BLaER1 treated with 17β-estradiol and CSF1 and Interleukin-3, amounts not matched to agents 10 nM and 100 nM (cell line): Measurements from ENCODE around the gene FREM2.

Experiments
- H3K27ac ChIP-seq, 11 experiments: shearing (Covaris generic); formaldehyde crosslinking; 2 replicates each; pipeline ENCODE4 v1.8.1; 2022
- H3K27me3 ChIP-seq, 11 experiments: shearing (Covaris generic); formaldehyde crosslinking; 2 replicates each; pipeline ENCODE4 v1.8.1; 2022
- H3K36me3 ChIP-seq, 11 experiments: shearing (Covaris generic); formaldehyde crosslinking; 2 replicates each; pipeline ENCODE4 v1.8.1; 2022
- H3K4me1 ChIP-seq, 10 experiments: shearing (Covaris generic); formaldehyde crosslinking; 2 replicates each; pipeline ENCODE4 v1.8.1; 2022
- H3K4me2 ChIP-seq, 11 experiments: shearing (Covaris generic); formaldehyde crosslinking; 2 replicates each; pipeline ENCODE4 v1.8.1; 2022
- H3K4me3 ChIP-seq, 10 experiments: shearing (Covaris generic); formaldehyde crosslinking; 2 replicates each; pipeline ENCODE4 v1.8.1; 2022
- H3K9ac ChIP-seq, 11 experiments: shearing (Covaris generic); formaldehyde crosslinking; 2 replicates each; pipeline ENCODE4 v1.8.1; 2022
- H3K9me3 ChIP-seq, 11 experiments: shearing (Covaris generic); formaldehyde crosslinking; replicated peaks in 1 of 11; 2 replicates each; pipeline ENCODE4 v1.8.1; 2022
- H4K20me1 ChIP-seq, 11 experiments: shearing (Covaris generic); formaldehyde crosslinking; 2 replicates each; pipeline ENCODE4 v1.8.1; 2022
- Cebpa-rat ChIP-seq, 11 experiments: shearing (Covaris generic); IDR thresholded peaks; 2 replicates each; pipeline ENCODE4 v1.8.1; 2022

The FREM2 gene

GRCh38 chr13:38700051-38700450 lies 13.2 kb downstream of the FREM2 start:
- Histone ChIP-seq H3K9me3 (no peaks in the 10 kb centered on the region), H3K27ac (no peak overlapping the region), H3K27me3 (no peaks in the 10 kb centered on the region), H3K36me3 (no peaks in the 10 kb centered on the region), H3K9ac (no peak overlapping the region), H4K20me1 (no peaks in the 10 kb centered on the region), H3K4me2 (no peak overlapping the region), H3K4me1 (no peaks in the 10 kb centered on the region), H3K4me3 (no peak overlapping the region)
- no peak for TF ChIP-seq Cebpa-rat (IDR thresholded peaks at IDR 0.05)

GRCh38 chr13:38702669-38703068 lies 15.8 kb downstream of the FREM2 start:
- no peak for TF ChIP-seq Cebpa-rat (IDR thresholded peaks at IDR 0.05)
- H3K4me2 ChIP-seq: no peak overlapping the region
- H4K20me1 ChIP-seq: no peaks in the 10 kb centered on the region
- no peaks in the 10 kb centered on the region for H3K9me3 ChIP-seq
- H3K27ac ChIP-seq: no peak overlapping the region
- no peak overlapping the region for H3K9ac ChIP-seq
- no peaks in the 10 kb centered on the region for H3K27me3 ChIP-seq
- no peaks in the 10 kb centered on the region for H3K4me1 ChIP-seq
- no peaks in the 10 kb centered on the region for H3K36me3 ChIP-seq
- no peak overlapping the region for H3K4me3 ChIP-seq

GRCh38 chr13:38703255-38703654 lies 16.4 kb downstream of the FREM2 start:
- Histone ChIP-seq H3K27me3 (no peaks in the 10 kb centered on the region), H3K27ac (no peak overlapping the region), H3K4me2 (no peak overlapping the region), H3K9me3 (no peaks in the 10 kb centered on the region), H3K4me1 (no peaks in the 10 kb centered on the region), H3K36me3 (no peaks in the 10 kb centered on the region), H3K9ac (no peak overlapping the region), H4K20me1 (no peaks in the 10 kb centered on the region), H3K4me3 (no peak overlapping the region)
- no peak for TF ChIP-seq Cebpa-rat (IDR thresholded peaks at IDR 0.05)

GRCh38 chr13:38705365-38705764 lies 18.5 kb downstream of the FREM2 start:
- TF ChIP-seq Cebpa-rat (IDR thresholded peaks at IDR 0.05): no peak
- no peaks in the 10 kb centered on the region for H3K4me1 ChIP-seq
- H3K27me3 ChIP-seq: no peaks in the 10 kb centered on the region
- no peaks in the 10 kb centered on the region for H4K20me1 ChIP-seq
- no peak overlapping the region for H3K4me2 ChIP-seq
- no peaks in the 10 kb centered on the region for H3K9me3 ChIP-seq
- H3K36me3 ChIP-seq: no peaks in the 10 kb centered on the region
- no peak overlapping the region for H3K4me3 ChIP-seq
- no peak overlapping the region for H3K9ac ChIP-seq
- H3K27ac ChIP-seq: no peak overlapping the region

GRCh38 chr13:38707460-38707859 lies 20.6 kb downstream of the FREM2 start:
- H3K4me2 ChIP-seq: no peak overlapping the region
- H3K9me3 ChIP-seq: no peaks in the 10 kb centered on the region
- no peak overlapping the region for H3K27ac ChIP-seq
- H3K4me3 ChIP-seq: no peak overlapping the region
- H3K9ac ChIP-seq: no peak overlapping the region
- H3K36me3 ChIP-seq: no peaks in the 10 kb centered on the region
- H3K4me1 ChIP-seq: no peaks in the 10 kb centered on the region
- H4K20me1 ChIP-seq: no peaks in the 10 kb centered on the region
- TF ChIP-seq Cebpa-rat (IDR thresholded peaks at IDR 0.05): no peak
- H3K27me3 ChIP-seq: no peaks in the 10 kb centered on the region

DNA sequence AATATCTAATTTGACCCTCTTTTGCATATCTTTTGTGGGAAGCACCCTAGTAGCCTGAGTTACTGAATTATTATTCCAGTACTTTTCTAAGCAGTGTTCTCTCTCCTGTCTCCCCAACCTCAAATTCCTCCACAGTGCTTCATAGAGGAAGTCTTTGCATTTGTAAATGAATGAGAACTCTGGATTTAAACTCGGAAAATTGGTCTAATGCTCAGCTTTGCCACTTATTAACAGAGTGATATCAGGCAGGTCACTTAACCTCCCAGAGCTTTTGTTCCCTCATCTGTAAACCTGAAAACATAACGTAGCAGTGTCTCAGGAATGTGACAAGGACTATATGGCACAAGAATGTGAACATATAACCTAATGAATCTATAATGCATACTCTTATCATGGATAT lies 26.2 kb downstream of the FREM2 start:
- Histone ChIP-seq H3K27me3 (no peaks in the 10 kb centered on the region), H3K27ac (no peak overlapping the region), H3K36me3 (no peaks in the 10 kb centered on the region), H4K20me1 (no peaks in the 10 kb centered on the region), H3K9me3 (no peaks in the 10 kb centered on the region), H3K9ac (no peak overlapping the region), H3K4me1 (no peaks in the 10 kb centered on the region), H3K4me3 (no peak overlapping the region), H3K4me2 (no peak overlapping the region)
- no peak for TF ChIP-seq Cebpa-rat (IDR thresholded peaks at IDR 0.05)

GRCh38 chr13:38718374-38718773 lies 31.5 kb downstream of the FREM2 start:
- Histone ChIP-seq H3K4me3 (no peak overlapping the region), H3K27ac (no peak overlapping the region), H4K20me1 (no peaks in the 10 kb centered on the region), H3K9ac (no peak overlapping the region), H3K27me3 (no peaks in the 10 kb centered on the region), H3K4me1 (no peaks in the 10 kb centered on the region), H3K36me3 (no peaks in the 10 kb centered on the region), H3K9me3 (no peaks in the 10 kb centered on the region), H3K4me2 (no peak overlapping the region)
- no peak for TF ChIP-seq Cebpa-rat (IDR thresholded peaks at IDR 0.05)

GRCh38 chr13:38730332-38730731 lies 43.5 kb downstream of the FREM2 start:
- Histone ChIP-seq H3K9me3 (no peaks in the 10 kb centered on the region), H3K27ac (no peak overlapping the region), H3K36me3 (no peaks in the 10 kb centered on the region), H3K9ac (no peak overlapping the region), H3K4me3 (no peak overlapping the region), H3K4me1 (no peaks in the 10 kb centered on the region), H4K20me1 (no peaks in the 10 kb centered on the region), H3K27me3 (no peaks in the 10 kb centered on the region), H3K4me2 (no peak overlapping the region)
- TF ChIP-seq Cebpa-rat (IDR thresholded peaks at IDR 0.05): no peak

DNA sequence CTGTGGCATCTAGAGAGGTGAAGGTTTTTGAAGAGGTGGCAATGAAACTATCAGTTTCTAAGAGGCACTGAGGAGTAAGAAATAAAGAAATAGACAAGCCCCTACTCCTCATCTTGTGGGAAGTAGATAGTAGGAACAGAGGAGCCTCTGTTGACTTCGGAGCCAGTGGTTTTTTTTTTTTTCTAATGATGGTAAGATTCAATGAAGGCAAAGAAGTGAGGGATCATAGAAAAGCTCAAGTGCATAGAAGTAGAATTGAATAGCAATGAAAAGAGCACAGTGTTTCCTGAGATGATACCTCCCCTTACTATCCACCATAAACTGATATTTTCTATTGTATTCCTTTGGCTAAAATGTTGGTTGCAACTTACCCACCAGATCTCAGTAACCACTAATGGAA lies 46.3 kb downstream of the FREM2 start:
- Histone ChIP-seq H3K4me2 (no peak overlapping the region), H3K4me3 (no peak overlapping the region), H3K9ac (no peak overlapping the region), H4K20me1 (no peaks in the 10 kb centered on the region), H3K27ac (no peak overlapping the region), H3K9me3 (no peaks in the 10 kb centered on the region), H3K36me3 (no peaks in the 10 kb centered on the region), H3K27me3 (no peaks in the 10 kb centered on the region), H3K4me1 (no peaks in the 10 kb centered on the region)
- no peak for TF ChIP-seq Cebpa-rat (IDR thresholded peaks at IDR 0.05)

DNA sequence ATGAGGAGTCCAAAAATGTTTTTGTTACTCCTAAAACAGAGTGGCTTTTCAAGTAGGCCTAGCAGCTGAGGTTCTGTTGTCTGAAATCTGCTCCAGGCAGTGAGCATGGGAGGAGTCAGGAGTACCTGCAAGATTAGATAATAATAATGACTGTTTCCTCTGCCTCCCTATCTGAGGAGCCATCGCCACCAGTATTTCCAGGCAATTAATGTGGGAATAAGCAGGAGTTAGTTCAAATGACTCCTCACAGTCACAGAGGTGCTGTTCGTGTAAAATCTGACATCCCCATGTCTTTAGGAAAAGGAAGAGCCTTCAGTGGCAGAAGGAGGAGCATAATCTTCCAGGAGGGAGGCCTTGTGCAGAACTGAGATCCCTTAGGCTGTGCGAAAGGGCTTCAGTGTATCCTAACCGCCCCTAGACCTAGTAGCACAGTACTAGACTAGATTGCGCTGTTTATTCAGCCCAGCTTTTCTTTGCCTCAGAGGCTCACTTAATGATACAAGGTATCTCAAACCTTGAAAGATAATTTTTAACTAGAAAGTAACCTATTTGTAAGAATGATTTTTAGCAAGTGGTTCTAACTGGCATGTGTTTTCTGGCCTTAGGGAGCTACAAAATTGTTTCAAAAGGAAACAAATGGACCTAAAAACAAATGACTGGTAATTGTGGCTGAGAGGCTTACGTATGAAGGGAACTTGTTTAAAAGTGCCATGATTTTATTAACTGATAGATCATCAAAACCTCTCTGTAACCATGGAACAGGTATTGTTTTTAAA lies 49.0 kb downstream of the FREM2 start:
- no peak overlapping the region for H3K4me3 ChIP-seq
- no peak overlapping the region for H3K4me2 ChIP-seq
- H3K27ac ChIP-seq: no peak overlapping the region
- TF ChIP-seq Cebpa-rat (IDR thresholded peaks at IDR 0.05): no peak
- H3K4me1 ChIP-seq: no peaks in the 10 kb centered on the region
- H3K9ac ChIP-seq: no peak overlapping the region
- no peaks in the 10 kb centered on the region for H3K9me3 ChIP-seq
- no peaks in the 10 kb centered on the region for H4K20me1 ChIP-seq
- H3K27me3 ChIP-seq: no peaks in the 10 kb centered on the region
- H3K36me3 ChIP-seq: no peaks in the 10 kb centered on the region
